A172 (cell line): ENCODE measurements around the gene METTL25B. TPM values are rescaled to one million over a fixed set of nuclear protein-coding genes. Genes with fewer than 3 reads are reported as not detected.
"Not testable (repeated sequence)": the region's sequence is repeated elsewhere in the genome, so short reads cannot be mapped to it uniquely, and the experiment has no call there.

Experiments used
- DNase-seq: peaks from one replicate; pipeline ENCODE4 v3.0.0-alpha.2; 2015; ENCODE audit warnings: low spot score
- total RNA-seq: library from RNA; depleted of rRNA; stranded (reverse); fragments of >200 nt; shearing (Covaris generic); gene quantifications from 2 replicates; pipeline ENCODE4 v1.2.3, GENCODE V29; 2014

The METTL25B gene
- total RNA-seq, 1 experiment from 2014 or later, result 5.7 TPM

- peak; percentile 76 for DNase-seq
Observed at GRCh38 chr1:156748670-156749418, 20.6 kb downstream of the METTL25B start.

- DNase-seq, result no peak
Observed at GRCh38 chr1:156749419-156750118, 21.3 kb downstream of the METTL25B start.

GRCh38 chr1:156750191-156750672 lies 22.0 kb downstream of the METTL25B start:
- DNase-seq, result peak; percentile 26

GRCh38 chr1:156750711-156751450 lies 22.6 kb downstream of the METTL25B start:
- no peak for DNase-seq

GRCh38 chr1:156751451-156751756 lies 23.1 kb downstream of the METTL25B start, which contains the start of gene HDGF:
Gene HDGF (minus strand): TSS chr1:156751675. CDS start chr1:156751429, 246 bp downstream.
- DNase-seq, result no peak

GRCh38 chr1:156751757-156752481 lies 23.6 kb downstream of the METTL25B start:
- peak; percentile 84 for DNase-seq

- DNase-seq, result no peak
Observed at GRCh38 chr1:156752843-156753482, 24.7 kb downstream of the METTL25B start.

GRCh38 chr1:156754219-156754618 lies 25.9 kb downstream of the METTL25B start:
- DNase-seq, result no peak

- no peak for DNase-seq
Observed at GRCh38 chr1:156755527-156755950, 27.3 kb downstream of the METTL25B start.

GRCh38 chr1:156756355-156756754 lies 28.1 kb downstream of the METTL25B start:
- no peak for DNase-seq

- not testable (repeated sequence) for DNase-seq
Observed at GRCh38 chr1:156757572-156758253, 29.4 kb downstream of the METTL25B start.

- DNase-seq, result no peak
Observed at GRCh38 chr1:156760092-156760795, 32.0 kb downstream of the METTL25B start.

- DNase-seq, result no peak
Observed at GRCh38 chr1:156760796-156761104, 32.5 kb downstream of the METTL25B start.

GRCh38 chr1:156765136-156765535 lies 36.9 kb downstream of the METTL25B start:
- DNase-seq, result not testable (repeated sequence)

GRCh38 chr1:156765666-156766065 lies 37.4 kb downstream of the METTL25B start:
- no peak for DNase-seq

- no peak for DNase-seq
Observed at GRCh38 chr1:156766298-156767100, 38.2 kb downstream of the METTL25B start.

GRCh38 chr1:156767101-156767878 lies 39.0 kb downstream of the METTL25B start, which contains the start of gene PRCC:
Gene PRCC (plus strand): TSS chr1:156767535. CDS start chr1:156767772, 237 bp downstream.
- DNase-seq, result peak; percentile 99

- DNase-seq, result no peak
Observed at GRCh38 chr1:156767879-156768604, 39.8 kb downstream of the METTL25B start.
